H1 (cell line): ENCODE measurements around the gene ARHGAP10. TPM values are rescaled to one million over a fixed set of nuclear protein-coding genes. Genes with fewer than 3 reads are reported as not detected.

ENCODE experiments used
- CTCF ChIA-PET: fragments of 300-600 bp; sonication (Branson Sonifier 250); formaldehyde crosslinking; loops from one replicate; lab custom pipeline; 2021; ENCODE audit not compliant: partially characterized antibody; lab: Charles Lee
- POLR2A ChIA-PET: fragments of 300-600 bp; sonication (Branson Sonifier 250); formaldehyde crosslinking; loops from one replicate; lab custom pipeline; 2021; ENCODE audit warnings: inconsistent platforms; ENCODE audit not compliant: partially characterized antibody; lab: Charles Lee
- DNase-seq, 2 experiments: peaks; one replicate each; pipeline versions ENCODE4 v3.0.0 to v3.0.0-alpha.2; 2010 to 2022; ENCODE audit warnings: low spot score in 2 of 2, low read depth in 1 of 2, mixed read lengths in 1 of 2
- FAIRE-seq: peaks from 2 replicates; lab custom pipeline; 2011; peaks lifted over from hg19 to GRCh38; lab: Jason Lieb, UNC
- H2AFZ ChIP-seq: 2 replicates; pipeline ENCODE4 v1.8.1; 2012; ENCODE audit warnings: low read length, inconsistent platforms
- H2AK5ac ChIP-seq: 2 replicates; pipeline ENCODE4 v1.6.1; 2013; ENCODE audit warnings: low read depth, low read length
- H2BK120ac ChIP-seq: replicated peaks from 2 replicates; pipeline ENCODE3; 2013; ENCODE audit warnings: low read depth, low read length, inconsistent platforms
- H2BK12ac ChIP-seq: 2 replicates; pipeline ENCODE4 v1.6.1; 2013; ENCODE audit warnings: low read depth, low read length
- H2BK15ac ChIP-seq: 2 replicates; pipeline ENCODE4 v1.6.1; 2013; ENCODE audit warnings: low read length
- H2BK20ac ChIP-seq: 2 replicates; pipeline ENCODE4 v1.6.1; 2013; ENCODE audit warnings: low read length
- H2BK5ac ChIP-seq: 2 replicates; pipeline ENCODE4 v1.6.1; 2013; ENCODE audit warnings: low read depth, low read length
- H3K14ac ChIP-seq: 2 replicates; pipeline ENCODE4 v1.6.1; 2013; ENCODE audit warnings: inconsistent platforms; ENCODE audit not compliant: insufficient read length
- H3K18ac ChIP-seq: 2 replicates; pipeline ENCODE4 v1.6.1; 2013; ENCODE audit warnings: low read length; ENCODE audit errors: extremely low read depth
- H3K23ac ChIP-seq: 2 replicates; pipeline ENCODE4 v1.6.1; 2013; ENCODE audit warnings: inconsistent platforms; ENCODE audit not compliant: insufficient read length
- H3K23me2 ChIP-seq: 2 replicates; pipeline ENCODE4 v1.6.1; 2013; ENCODE audit warnings: low read depth, low read length
- H3K27ac ChIP-seq: 2 replicates; pipeline ENCODE4 v1.6.1; 2011; ENCODE audit warnings: low read depth, low read length, inconsistent platforms
- H3K27me3 ChIP-seq, 4 experiments: replicated peaks in 1 of 4; 1 replicate in 1 of 4; 2 replicates in 3 of 4; pipeline versions ENCODE4 v1.6.1 to v1.8.1; 2011 to 2013; ENCODE audit warnings: low read length in 3 of 4, mild to moderate bottlenecking in 3 of 4, inconsistent platforms in 2 of 4, mixed read lengths in 2 of 4, moderate library complexity in 1 of 4; ENCODE audit not compliant: control insufficient read depth in 3 of 4, insufficient read depth in 3 of 4; ENCODE audit errors: extremely low read depth in 1 of 4
- H3K36me3 ChIP-seq, 4 experiments: 2 replicates each; pipeline versions ENCODE4 v1.6.1 to v1.8.1; 2011 to 2013; ENCODE audit warnings: mild to moderate bottlenecking in 4 of 4, low read length in 3 of 4, moderate library complexity in 2 of 4, control low read depth in 1 of 4, inconsistent platforms in 1 of 4; ENCODE audit not compliant: insufficient read depth in 4 of 4, control insufficient read depth in 2 of 4
- H3K4ac ChIP-seq: replicated peaks from 2 replicates; pipeline ENCODE3; 2013; ENCODE audit warnings: low read length, low read depth, mixed read lengths, inconsistent platforms; ENCODE audit not compliant: insufficient read length
- H3K4me1 ChIP-seq, 4 experiments: replicated peaks in 1 of 4; 1 replicate in 1 of 4; 2 replicates in 3 of 4; pipeline versions ENCODE4 v1.6.1 to v1.8.1; 2011 to 2013; ENCODE audit warnings: low read length in 3 of 4, inconsistent platforms in 2 of 4, mixed read lengths in 1 of 4; ENCODE audit not compliant: insufficient read depth in 4 of 4, control insufficient read depth in 3 of 4
- H3K4me2 ChIP-seq, 2 experiments: 2 replicates each; pipeline versions ENCODE4 v1.6.1 to v1.8.1; 2011 to 2013; ENCODE audit warnings: low read depth in 2 of 2, low read length in 2 of 2, control low read depth in 1 of 2, inconsistent platforms in 1 of 2, mild to moderate bottlenecking in 1 of 2; ENCODE audit not compliant: insufficient read depth in 1 of 2
- H3K4me3 ChIP-seq, 4 experiments: fragments of 200-600, 300-600 bp in 1 of 4; sonication (generic), shearing (Covaris generic), sonication (Bioruptor Twin) in 1 of 4; 2 replicates each; pipeline versions ENCODE4 v1.5.1 to v1.8.1; 2011 to 2016; ENCODE audit warnings: low read length in 4 of 4, low read depth in 3 of 4, control low read depth in 2 of 4, inconsistent platforms in 2 of 4, mild to moderate bottlenecking in 2 of 4, mixed read lengths in 1 of 4, moderate library complexity in 1 of 4; ENCODE audit not compliant: insufficient read depth in 2 of 4; ENCODE audit errors: extremely low read depth in 1 of 4
- H3K56ac ChIP-seq: replicated peaks from 2 replicates; pipeline ENCODE3; 2013; ENCODE audit warnings: low read depth, mild to moderate bottlenecking, mixed read lengths, low read length, inconsistent platforms; ENCODE audit not compliant: insufficient read length
- H3K79me1 ChIP-seq: 2 replicates; pipeline ENCODE4 v1.6.1; 2013; ENCODE audit warnings: low read depth, low read length, control low read depth
- H3K79me2 ChIP-seq, 2 experiments: 2 replicates each; pipeline versions ENCODE4 v1.6.1 to v1.8.1; 2012 to 2013; ENCODE audit warnings: low read length in 2 of 2, mild to moderate bottlenecking in 2 of 2, inconsistent platforms in 1 of 2; ENCODE audit not compliant: insufficient read depth in 2 of 2, control insufficient read depth in 1 of 2
- H3K9ac ChIP-seq, 4 experiments: replicated peaks in 1 of 4; 1 replicate in 1 of 4; 2 replicates in 3 of 4; pipeline versions ENCODE4 v1.6.1 to v1.8.1; 2011 to 2013; ENCODE audit warnings: low read depth in 3 of 4, low read length in 3 of 4, control low read depth in 2 of 4, mild to moderate bottlenecking in 2 of 4, moderate library complexity in 2 of 4, inconsistent platforms in 1 of 4; ENCODE audit errors: extremely low read depth in 1 of 4
- H3K9me3 ChIP-seq, 2 experiments: 2 replicates each; pipeline versions ENCODE4 v1.6.1 to v1.8.1; 2012 to 2013; ENCODE audit warnings: mild to moderate bottlenecking in 2 of 2, moderate library complexity in 2 of 2, control low read depth in 1 of 2, inconsistent platforms in 1 of 2, low read depth in 1 of 2, low read length in 1 of 2, mixed read lengths in 1 of 2; ENCODE audit not compliant: insufficient read depth in 2 of 2
- H4K20me1 ChIP-seq, 2 experiments: replicated peaks in 1 of 2; 2 replicates each; pipeline versions ENCODE3 to v1.8.1; 2011 to 2013; ENCODE audit warnings: inconsistent platforms in 2 of 2, low read length in 2 of 2, mild to moderate bottlenecking in 1 of 2; ENCODE audit not compliant: insufficient read depth in 2 of 2, control insufficient read depth in 1 of 2
- H4K5ac ChIP-seq: 2 replicates; pipeline ENCODE4 v1.6.1; 2013; ENCODE audit warnings: low read length, low read depth, mixed read lengths, inconsistent platforms; ENCODE audit not compliant: insufficient read length
- H4K8ac ChIP-seq: 2 replicates; pipeline ENCODE4 v1.8.0; 2013; ENCODE audit warnings: mild to moderate bottlenecking, moderate library complexity, low read length, inconsistent platforms; ENCODE audit not compliant: insufficient read depth; ENCODE audit errors: extremely low read depth
- H4K91ac ChIP-seq: replicated peaks from 2 replicates; pipeline ENCODE3; 2013; ENCODE audit warnings: low read length, mixed read lengths, inconsistent platforms; ENCODE audit not compliant: insufficient read length
- CHD1 ChIP-seq: IDR thresholded peaks from 2 replicates; pipeline ENCODE4 v1.6.1; 2012; ENCODE audit warnings: low read depth, low read length, improper control_type of control experiment
- EZH2 ChIP-seq: fragments of 200-600 bp; sonication (generic); IDR thresholded peaks from 2 replicates; pipeline ENCODE4 v1.7.1; 2012; ENCODE audit warnings: low read depth, mild to moderate bottlenecking, moderate library complexity, low read length, inconsistent platforms; ENCODE audit not compliant: severe bottlenecking
- MAFK ChIP-seq: IDR thresholded peaks from 2 replicates; pipeline ENCODE4 v1.6.1; 2012; ENCODE audit warnings: low read depth, mild to moderate bottlenecking, improper control_type of control experiment, low read length
- MAX ChIP-seq: IDR thresholded peaks from 2 replicates; pipeline ENCODE4 v1.6.1; 2012; ENCODE audit warnings: inconsistent platforms
- NANOG ChIP-seq: IDR thresholded peaks from 2 replicates; pipeline ENCODE4 v1.6.1; 2011; ENCODE audit warnings: low read length, low read depth, mild to moderate bottlenecking, inconsistent platforms; ENCODE audit not compliant: insufficient read depth, poor library complexity, severe bottlenecking
- POLR2A ChIP-seq, 2 experiments: IDR thresholded peaks; 1 replicate in 1 of 2; 2 replicates in 1 of 2; pipeline ENCODE4 v1.6.1; 2011; ENCODE audit warnings: low read depth in 2 of 2, low read length in 2 of 2, mild to moderate bottlenecking in 2 of 2; ENCODE audit errors: control extremely low read depth in 1 of 2
- POU5F1 ChIP-seq: IDR thresholded peaks from 2 replicates; pipeline ENCODE4 v1.6.1; 2011; ENCODE audit warnings: low read depth, mild to moderate bottlenecking, low read length, moderate library complexity
- RXRA ChIP-seq: IDR thresholded peaks from 2 replicates; pipeline ENCODE4 v1.6.1; 2011; ENCODE audit warnings: low read depth, mild to moderate bottlenecking, low read length, moderate library complexity; ENCODE audit not compliant: insufficient read depth
- SRF ChIP-seq: IDR thresholded peaks from 2 replicates; pipeline ENCODE4 v1.6.1; 2011; ENCODE audit warnings: mild to moderate bottlenecking, low read depth, low read length, moderate library complexity
- SUZ12 ChIP-seq: fragments of 200-600 bp; sonication (generic); IDR thresholded peaks from 2 replicates; pipeline ENCODE4 v1.6.1; 2012; ENCODE audit warnings: mild to moderate bottlenecking, inconsistent platforms, low read length, moderate library complexity, mixed read lengths
- WGBS, 2 experiments: shearing (Covaris generic) in 1 of 2; methylation state at CpG; one replicate each; pipeline versions ENCODE4 v1.1.6 to v1.1.7; 2013 to 2015; ENCODE audit warnings: low lambda C conversion rate in 2 of 2, mixed read lengths in 2 of 2, inconsistent platforms in 1 of 2, low coverage in 1 of 2, missing lambda C conversion rate in 1 of 2; ENCODE audit not compliant: insufficient replicate concordance in 2 of 2, insufficient coverage in 1 of 2, insufficient read length in 1 of 2; ENCODE audit errors: extremely low coverage in 1 of 2, missing lambda C conversion rate in 1 of 2; 5-methylcytosine and 5-hydroxymethylcytosine counted together
- polyA plus RNA-seq, 7 experiments: library from polyadenylated mRNA; depleted of rRNA in 3 of 7; stranded (reverse) in 5 of 7; unstranded in 2 of 7; fragments of >200 nt in 5 of 7; fragments of 200-250 nt in 2 of 7; gene quantifications; 1 replicate in 5 of 7; 2 replicates in 1 of 7; 4 replicates in 1 of 7; pipeline versions ENCODE4 v1.2.1 to v1.2.3, GENCODE V29; 2011 to 2013; ENCODE audit warnings: missing spikeins in 2 of 7, mixed read lengths in 2 of 7
- total RNA-seq: library from RNA; stranded (reverse); fragmentation: NEBNext Ultra II Directional; extraction: Animal tissue kit (Norgen Biotek cat#: 25700); gene quantifications from 2 replicates; pipeline ENCODE4 v1.2.1, GENCODE V29; 2021

ARHGAP10 gene
- total and polyA plus RNA-seq, 2 of the 8 experiments (the other 6 are each of a cell fraction or from before 2014, with no cell fraction given) = 3.7 to 6.1 TPM

GRCh38 chr4:148073349-148073748 lies 341.5 kb downstream of the ARHGAP10 start:
- Histone ChIP-seq H3K23ac (no peak overlapping the region), H4K20me1 (no peaks in the 10 kb centered on the region), H3K14ac (no peak overlapping the region), H4K5ac (no peak overlapping the region), H2BK5ac (no peak overlapping the region), H3K4ac (no peak overlapping the region), H3K79me1 (no peaks in the 10 kb centered on the region), H3K9me3 (peaks cover 19 to 21% of the 10 kb centered on the region in 2 experiments), H3K27ac (no peak overlapping the region), H4K8ac (no peak overlapping the region), H3K79me2 (no peaks in the 10 kb centered on the region), H2BK20ac (0 out of 2 replicates have a peak overlapping the region, but pooled peaks have one; percentile 34), H2AK5ac (no peak overlapping the region), H4K91ac (no peak overlapping the region), H2BK15ac (no peak overlapping the region), H3K36me3 (peaks cover 0 to 7% (median 0%) of the 10 kb centered on the region in 4 experiments; a peak in 3 of 8 replicates), H3K4me2 (no peak overlapping the region), H2BK120ac (no peak overlapping the region), H3K18ac (no peak overlapping the region), H2AFZ (no peak overlapping the region), H3K23me2 (no peaks in the 10 kb centered on the region), H3K27me3 (no peaks in the 10 kb centered on the region), H3K4me3 (no peak overlapping the region), H2BK12ac (no peak overlapping the region), H3K56ac (no peak overlapping the region), H3K4me1 (no peaks in the 10 kb centered on the region), H3K9ac (no peak overlapping the region)
- TF ChIP-seq POU5F1 (no peak), NANOG (no peak), MAFK (no peak), EZH2 (no peak), MAX (no peak), POLR2A (IDR thresholded peaks at IDR 0.05; ENCODE audit: control extremely low read depth in 1 of 2, low read depth in 2 of 2, low read length in 2 of 2) (no peak), SUZ12 (no peak), RXRA (no peak), SRF (no peak), CHD1 (no peak)
- DNase-seq = no peak
- ChIA-PET POLR2A (no interaction called here), CTCF (no interaction called here)
- FAIRE-seq = no peak
- WGBS, 2 experiments = 94 to 100% methylated on average over 1 to 6 of the region's 6 CpGs
